Stimulated activated CD8-positive, alpha-beta memory T cell treated with anti-CD3 and anti-CD28 coated beads, Interleukin-15, amount 100 ng/mL, for 1 hour (primary cell): ENCODE data around the gene PRKAG2.

ENCODE experiments used
- DNase-seq: peaks from one replicate; pipeline ENCODE4 v3.0.0-alpha.2; 2020; ENCODE audit warnings: low read depth

Gene PRKAG2

DNA sequence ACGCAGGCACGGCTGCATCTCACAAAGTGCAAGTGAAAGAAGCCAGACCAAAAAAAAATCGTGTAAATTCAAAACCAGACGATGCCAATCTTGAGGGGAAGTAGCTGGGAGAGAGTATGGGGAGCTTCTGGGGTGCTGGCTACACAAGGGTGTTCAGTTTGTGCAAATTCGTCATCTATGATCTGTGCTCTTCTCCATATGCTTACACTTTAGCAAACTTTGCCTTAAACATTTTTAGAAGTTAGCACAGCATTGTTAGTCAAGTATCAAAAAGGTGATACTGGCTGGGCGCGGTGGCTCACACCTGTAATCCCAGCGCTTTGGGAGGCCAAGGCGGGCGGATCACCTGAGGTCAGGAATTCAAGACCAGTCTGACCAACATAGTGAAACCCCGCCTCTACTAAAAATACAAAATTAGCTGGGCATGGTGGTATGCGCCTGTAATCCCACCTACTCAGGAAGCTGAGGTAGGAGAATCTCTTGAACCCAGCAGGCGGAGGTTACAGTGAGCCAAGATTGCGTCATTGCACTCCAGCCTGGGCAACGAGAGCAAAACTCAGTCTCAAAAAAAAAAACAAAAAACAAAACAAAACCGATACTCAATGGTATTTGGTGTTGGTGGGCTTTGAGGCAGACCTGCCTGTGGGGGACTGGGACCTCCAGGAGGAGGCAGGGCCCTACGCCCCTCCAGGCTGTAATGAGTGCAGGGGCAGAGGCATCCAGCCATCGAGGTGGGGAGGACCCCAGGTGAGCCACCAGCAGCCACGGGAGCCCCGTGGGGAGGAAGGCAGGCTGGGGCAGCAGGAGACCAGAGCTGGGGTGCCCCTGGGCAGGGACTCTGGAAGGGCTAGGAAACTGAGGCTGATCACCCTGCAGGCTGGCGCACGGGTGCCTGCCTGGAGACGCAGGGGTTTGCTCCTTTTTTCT lies 150.0 kb downstream of the PRKAG2 start:
- DNase-seq, result no peak

DNA sequence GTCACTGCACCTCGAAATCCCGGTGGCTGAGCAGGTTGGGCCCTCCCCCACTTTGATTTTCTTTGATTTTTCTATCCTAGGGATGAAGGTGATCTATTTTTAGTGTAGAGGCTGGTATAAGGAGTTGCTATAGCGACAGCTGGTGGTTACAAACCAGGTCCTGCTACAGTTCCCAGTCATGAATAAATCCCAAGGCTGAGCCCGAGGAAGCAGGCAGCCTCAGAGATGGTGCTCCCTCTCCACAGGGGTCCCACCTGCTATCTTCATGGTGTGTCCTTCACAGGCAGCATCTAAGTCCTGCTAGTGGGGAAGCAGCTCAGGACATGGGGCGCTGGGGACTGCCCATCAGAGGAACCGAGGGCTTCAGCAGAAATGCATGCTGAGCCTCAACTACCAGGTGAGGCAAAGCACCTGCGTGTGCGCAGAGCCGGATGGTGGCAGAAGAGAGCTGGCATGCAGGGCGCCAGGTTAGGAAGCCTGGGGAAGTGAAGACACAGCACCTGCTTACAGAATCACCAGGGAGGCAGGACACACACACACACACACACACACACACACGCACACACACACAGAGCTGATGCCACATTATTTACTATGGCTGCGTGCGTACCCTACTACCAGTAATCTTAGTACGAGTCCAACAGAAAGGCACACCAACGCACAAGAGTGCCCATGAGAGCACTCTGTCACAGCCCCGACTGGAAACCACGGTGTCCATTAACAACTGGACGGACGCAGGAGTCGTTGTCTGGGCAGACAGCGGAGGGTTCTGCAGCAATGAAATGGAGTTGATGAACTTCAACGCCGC lies 150.9 kb downstream of the PRKAG2 start:
- DNase-seq, result no peak

GRCh38 chr7:151724920-151725584 lies 151.9 kb downstream of the PRKAG2 start:
- DNase-seq, result no peak

DNA sequence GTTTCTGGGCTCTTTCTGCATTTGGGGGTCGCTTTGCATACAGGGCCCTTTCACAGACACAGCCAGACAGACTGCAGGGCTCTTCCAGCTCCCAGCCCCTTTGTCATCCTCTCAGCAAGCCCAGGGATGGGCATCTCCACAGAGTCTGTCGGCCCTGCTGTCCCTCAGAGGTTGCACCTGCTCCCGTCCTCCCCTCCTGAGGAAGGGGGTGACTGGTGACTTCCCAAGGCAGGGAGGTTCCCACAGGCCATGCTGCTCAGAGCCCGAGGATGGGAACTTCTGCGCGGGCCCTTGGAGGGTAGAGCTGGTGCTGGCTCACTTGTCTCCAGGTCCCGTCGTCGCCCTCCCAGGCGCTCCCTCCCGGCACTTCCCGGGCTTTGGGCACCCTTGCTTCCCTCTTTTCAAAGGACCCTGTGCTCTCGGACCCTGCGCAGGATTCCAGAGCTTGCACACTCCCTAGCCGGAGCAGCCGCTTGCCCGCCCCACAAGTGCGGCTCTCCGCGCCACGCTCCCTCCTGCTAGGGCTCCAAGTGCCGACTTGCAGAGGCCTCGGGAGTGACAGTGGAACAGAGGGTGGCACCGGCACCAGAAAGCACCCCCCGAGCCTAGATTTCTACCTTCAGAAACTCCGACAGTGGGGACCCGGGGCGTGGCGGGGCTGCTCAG lies 152.5 kb downstream of the PRKAG2 start:
- DNase-seq, result no peak

DNA sequence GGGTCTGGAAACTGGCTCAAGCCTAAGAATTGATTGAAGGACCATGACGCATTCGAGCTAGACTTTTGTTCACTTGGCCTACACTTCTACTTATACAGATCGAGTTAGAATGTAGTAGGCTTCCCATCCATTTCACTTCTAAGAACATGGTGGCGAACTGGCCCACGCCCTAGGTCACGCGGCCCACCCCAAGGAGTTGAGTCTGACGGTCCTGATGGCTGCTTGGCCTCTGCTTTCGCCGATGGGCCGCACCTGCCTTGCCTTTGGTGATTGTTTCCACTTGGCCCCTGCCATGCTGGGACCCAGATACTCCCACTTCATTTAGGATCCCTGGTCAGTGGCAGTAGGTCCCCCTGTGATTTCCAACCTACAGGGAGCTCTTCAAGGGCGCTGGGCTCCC lies 153.6 kb downstream of the PRKAG2 start:
- DNase-seq, result no peak

DNA sequence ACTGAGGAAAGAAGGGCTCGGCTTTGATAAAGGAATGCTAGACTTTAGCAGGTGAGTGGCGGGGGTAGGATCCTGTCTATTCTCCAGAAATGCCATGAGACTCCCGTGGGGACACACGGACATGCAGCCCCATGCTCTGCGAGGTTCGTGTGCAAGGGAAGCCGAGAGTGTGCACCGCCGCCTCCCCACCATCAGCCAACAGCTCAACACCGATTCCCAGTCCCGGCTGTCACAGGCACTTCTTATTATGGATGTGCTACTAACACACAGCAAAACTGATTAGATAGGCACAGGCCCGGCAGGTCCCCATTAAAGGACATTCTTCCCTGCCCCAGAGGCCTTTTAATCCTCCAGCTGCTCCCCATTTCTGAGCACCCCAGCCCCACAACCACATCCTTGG lies 154.4 kb downstream of the PRKAG2 start:
- DNase-seq, result no peak

GRCh38 chr7:151721694-151722093 lies 155.2 kb downstream of the PRKAG2 start:
- DNase-seq, result no peak

DNA sequence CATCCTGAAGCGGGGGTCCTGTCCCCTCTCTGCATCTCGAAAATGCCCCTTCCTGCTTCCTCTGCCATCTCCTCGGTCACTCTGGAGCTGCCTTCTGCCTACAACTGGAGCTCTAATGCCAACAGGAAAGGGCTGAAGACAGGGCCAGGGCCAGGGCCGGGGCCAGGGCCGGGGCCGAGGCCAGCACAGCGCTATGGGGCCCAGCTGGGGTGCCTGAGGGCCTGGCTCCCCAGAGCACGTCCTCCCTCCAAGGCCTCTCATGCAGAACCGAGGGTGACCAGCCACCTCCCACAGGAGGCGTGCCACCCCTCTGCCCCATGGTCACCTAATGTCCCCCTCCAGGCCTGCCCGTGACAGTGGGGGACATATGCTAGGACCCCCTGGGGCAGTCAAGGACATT lies 155.7 kb downstream of the PRKAG2 start:
- DNase-seq, result no peak

DNA sequence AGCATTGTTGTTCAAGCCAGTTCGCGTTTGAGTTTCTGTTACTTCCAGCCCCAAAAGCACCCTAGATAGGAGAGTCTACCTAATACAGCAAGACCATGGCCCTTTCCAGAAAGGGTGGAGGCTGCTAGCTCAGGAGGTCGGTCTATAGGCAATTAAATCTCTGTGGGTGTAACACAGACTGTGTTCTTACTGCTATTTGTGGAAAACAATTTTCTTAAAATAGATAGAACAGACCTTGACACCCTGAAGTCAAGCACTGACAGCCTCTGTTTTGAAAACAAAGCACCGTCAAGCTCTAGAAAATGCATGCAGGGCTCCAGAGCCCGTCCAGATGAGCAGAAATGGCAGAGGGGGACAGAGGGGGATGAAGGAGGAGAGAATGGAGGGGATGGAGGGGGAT lies 156.6 kb downstream of the PRKAG2 start:
- no peak for DNase-seq

GRCh38 chr7:151719897-151720242 lies 157.0 kb downstream of the PRKAG2 start:
- no peak for DNase-seq

DNA sequence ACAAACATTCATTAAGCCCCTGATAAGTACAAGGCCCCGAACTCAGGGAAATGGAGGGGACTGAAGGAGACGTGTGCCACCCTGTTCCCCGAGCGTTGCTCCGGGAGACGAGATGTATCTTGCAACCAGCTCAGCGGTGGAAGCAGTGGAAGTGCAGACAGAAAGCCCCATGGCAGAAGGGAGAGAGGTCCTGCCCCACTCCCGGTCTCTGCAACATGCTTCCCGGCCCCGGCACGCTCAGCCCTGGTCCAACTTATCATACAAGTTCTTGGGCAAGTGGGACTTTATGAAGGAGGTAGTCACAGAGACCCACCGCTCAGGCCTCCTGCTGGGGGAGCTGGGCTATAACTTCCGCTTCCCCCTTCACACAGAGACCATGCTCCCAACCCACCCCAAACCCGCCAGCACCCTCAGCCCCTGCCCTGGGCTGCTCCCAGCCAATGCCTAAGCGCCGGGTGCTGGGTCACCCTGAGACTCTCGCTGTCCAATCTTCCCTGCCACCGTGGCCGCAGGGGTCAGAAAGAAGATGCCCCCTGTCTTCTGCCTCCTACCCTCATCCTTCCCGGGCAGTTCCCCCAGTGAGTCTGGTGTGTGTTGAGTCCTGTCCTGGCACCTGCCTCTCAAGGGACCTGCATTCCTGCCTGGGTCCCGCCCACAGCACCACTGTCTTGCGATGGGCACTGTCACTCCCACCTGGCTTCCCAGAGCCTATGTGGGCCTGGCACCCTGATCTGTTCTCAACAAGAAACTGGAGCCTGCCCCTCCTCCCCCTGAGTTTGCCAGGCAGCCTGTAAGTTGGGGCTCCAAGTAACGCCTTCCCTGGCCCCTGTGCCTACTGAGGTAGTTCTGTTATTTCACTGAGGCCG lies 157.7 kb downstream of the PRKAG2 start:
- DNase-seq, result no peak

GRCh38 chr7:151717918-151718317 lies 159.0 kb downstream of the PRKAG2 start:
- DNase-seq, result no peak

DNA sequence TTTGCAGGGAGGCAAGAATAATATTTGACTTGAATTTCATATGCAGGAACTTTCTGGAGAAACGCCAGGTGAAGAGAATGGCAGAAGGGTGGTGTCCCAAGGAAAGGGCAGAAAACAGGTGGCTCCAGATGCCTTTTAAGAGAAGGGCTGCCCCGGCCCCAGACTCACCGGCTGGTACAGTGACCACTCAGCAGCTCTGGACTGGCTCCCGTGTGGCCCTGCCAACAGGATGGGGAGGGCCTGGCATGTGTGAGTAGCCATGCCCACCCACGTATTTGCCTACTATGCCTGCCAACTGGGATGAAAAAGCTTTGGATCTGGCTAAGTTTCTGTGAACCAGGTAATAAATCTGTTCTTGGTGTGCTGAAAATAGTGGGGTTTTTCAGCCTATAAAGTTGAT lies 159.5 kb downstream of the PRKAG2 start:
- no peak for DNase-seq

DNA sequence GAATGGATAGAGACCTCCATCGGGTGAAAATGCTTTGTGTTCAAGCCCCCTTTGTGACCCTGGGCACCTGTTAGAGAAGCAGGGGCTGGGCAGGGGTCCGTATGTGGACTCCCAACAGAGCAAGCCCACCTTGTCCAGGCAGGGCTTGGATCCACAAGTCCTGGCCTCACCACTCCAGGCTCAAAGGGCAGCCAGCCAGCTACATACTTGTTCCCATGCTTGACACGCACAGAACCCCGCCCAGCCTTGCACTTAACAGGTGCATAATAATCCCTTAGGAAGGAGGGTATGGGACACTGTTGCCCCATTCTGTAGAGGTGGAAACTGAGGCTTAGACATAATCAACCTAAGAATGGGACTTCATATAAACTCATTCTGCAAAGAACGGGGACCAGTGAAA lies 160.6 kb downstream of the PRKAG2 start:
- DNase-seq, result no peak

DNA sequence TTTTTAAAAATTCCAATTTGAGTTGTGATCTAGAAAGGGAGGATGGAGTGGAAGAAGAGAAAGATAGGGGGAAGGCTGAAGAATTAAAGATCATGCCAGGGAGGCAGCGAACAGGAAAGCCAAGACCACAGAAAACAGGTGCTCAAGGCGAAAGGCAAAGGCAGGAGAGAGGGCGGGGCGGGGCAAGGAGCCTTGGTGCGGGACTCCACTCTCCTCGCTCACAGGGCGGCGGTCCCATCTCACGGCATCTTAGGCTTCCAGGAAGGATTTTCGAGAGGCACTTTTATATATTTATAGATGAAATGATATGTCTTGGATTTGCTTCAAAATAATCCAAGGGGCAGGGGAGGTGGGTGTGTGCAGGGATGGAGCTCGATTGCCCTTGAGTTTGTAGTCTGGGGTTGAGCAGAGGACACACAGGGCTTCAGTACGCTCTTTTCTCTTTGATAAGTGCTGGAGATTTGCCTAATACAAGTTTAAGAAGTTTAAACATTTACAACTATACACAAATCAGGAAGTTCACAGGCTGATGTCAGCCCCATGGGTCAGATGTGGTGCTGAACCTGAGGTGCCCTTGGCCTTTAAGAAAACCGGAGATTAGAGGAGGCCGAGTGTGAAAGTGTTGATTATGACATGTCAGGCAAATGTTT lies 161.1 kb downstream of the PRKAG2 start:
- DNase-seq, result no peak

DNA sequence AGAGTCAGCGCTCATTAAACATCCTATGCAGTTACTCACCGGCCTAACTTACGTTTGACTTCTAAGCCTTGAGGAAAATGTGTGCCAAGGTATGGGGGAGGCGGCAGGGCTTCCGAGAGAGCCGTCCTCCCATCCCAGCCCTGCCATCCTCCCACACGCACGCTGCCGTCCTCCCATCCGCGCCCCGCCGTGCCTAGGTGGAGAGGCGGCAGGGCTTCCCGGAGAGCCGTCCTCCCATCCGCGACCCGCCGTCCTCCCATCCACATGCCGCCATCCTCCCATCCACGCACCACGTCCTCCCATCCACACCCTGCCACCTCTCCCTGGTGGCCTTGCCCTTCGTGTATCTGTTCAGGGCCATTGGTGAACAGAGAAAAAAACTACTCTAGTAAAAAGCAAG lies 162.7 kb downstream of the PRKAG2 start:
- no peak for DNase-seq

- no peak for DNase-seq
Observed at GRCh38 chr7:151712810-151713125, 164.1 kb downstream of the PRKAG2 start.

GRCh38 chr7:151711906-151712809 lies 164.8 kb downstream of the PRKAG2 start:
- DNase-seq, result no peak

DNA sequence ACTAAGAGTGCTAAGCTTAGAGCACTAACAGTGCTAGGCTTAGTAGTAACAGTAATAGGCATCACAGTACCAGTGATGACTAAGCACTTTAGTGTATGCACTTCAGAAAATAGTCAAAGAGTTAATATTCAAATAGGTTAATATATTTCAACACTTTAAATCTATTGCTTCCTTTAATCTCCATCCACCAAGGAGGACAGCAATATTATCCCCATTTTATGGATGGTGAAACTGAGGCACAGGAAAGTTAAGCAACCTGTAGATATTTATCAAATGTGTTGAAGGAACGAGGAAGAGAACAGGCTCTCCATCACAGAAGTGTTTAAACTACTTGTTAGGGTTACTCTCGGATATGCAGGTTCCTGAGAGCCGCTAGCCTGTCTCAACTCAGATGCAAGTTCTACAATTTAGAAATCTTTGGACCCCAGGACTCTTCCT lies 165.5 kb downstream of the PRKAG2 start:
- no peak for DNase-seq
